Keratinocyte (primary cell): Measurements from ENCODE around the gene AHCTF1.

Experiments
- EZH2 ChIP-seq: IDR thresholded peaks from one replicate; pipeline ENCODE4 v1.6.1; 2012; ENCODE audit warnings: inconsistent platforms, mild to moderate bottlenecking, low read length, moderate library complexity
- TF ChIP-seq, protein P1 (sequence below), 3 experiments: IDR thresholded peaks in 1 of 3; conservative IDR thresholded peaks in 1 of 3; optimal IDR thresholded peaks in 1 of 3; 2 replicates in 2 of 3; 3 replicates in 1 of 3; pipeline versions ENCODE3 to v1.5.1; 2011; ENCODE audit warnings: low read length in 3 of 3, mild to moderate bottlenecking in 3 of 3, moderate library complexity in 2 of 3, control low read depth in 1 of 3, inconsistent platforms in 1 of 3; ENCODE audit not compliant: insufficient read depth in 2 of 3; ENCODE audit errors: extremely low read depth in 1 of 3

DNA sequence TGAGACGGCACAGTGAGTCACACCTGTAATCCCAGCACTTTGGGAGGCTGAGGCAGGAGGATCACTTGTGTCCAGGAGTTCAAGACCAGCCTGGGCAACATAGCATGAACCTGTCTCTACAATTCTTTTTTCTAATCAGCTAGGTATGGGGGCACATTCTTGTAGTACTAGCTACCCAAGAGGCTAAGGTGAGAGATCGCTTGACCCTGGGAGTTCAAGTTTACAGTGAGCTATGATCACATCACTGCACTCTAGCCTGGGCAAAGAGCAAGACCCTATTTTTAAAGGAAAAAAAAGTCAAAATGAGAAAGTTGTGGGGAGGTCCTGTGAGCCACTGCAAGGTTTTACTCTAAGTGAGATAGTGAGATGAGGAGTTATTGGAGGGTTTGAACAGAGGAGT is 34.8 kb upstream of the AHCTF1 start:
- TF ChIP-seq, protein P1, sequence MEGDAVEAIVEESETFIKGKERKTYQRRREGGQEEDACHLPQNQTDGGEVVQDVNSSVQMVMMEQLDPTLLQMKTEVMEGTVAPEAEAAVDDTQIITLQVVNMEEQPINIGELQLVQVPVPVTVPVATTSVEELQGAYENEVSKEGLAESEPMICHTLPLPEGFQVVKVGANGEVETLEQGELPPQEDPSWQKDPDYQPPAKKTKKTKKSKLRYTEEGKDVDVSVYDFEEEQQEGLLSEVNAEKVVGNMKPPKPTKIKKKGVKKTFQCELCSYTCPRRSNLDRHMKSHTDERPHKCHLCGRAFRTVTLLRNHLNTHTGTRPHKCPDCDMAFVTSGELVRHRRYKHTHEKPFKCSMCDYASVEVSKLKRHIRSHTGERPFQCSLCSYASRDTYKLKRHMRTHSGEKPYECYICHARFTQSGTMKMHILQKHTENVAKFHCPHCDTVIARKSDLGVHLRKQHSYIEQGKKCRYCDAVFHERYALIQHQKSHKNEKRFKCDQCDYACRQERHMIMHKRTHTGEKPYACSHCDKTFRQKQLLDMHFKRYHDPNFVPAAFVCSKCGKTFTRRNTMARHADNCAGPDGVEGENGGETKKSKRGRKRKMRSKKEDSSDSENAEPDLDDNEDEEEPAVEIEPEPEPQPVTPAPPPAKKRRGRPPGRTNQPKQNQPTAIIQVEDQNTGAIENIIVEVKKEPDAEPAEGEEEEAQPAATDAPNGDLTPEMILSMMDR (optimal IDR thresholded peaks at IDR 0.05 in 1 of 3, IDR thresholded peaks at IDR 0.05 in 1 of 3, conservative IDR thresholded peaks at IDR 0.05 in 1 of 3; ENCODE audit: extremely low read depth in 1 of 3, insufficient read depth in 2 of 3, low read length in 3 of 3) = no peak
- no peak for TF ChIP-seq EZH2
